Panc1 (cell line): Measurements from ENCODE around the gene TMEM37. TPM values are rescaled to one million over a fixed set of nuclear protein-coding genes. Genes with fewer than 3 reads are reported as not detected.
"Not testable (repeated sequence)": the region's sequence is repeated elsewhere in the genome, so short reads cannot be mapped to it uniquely, and the experiment has no call there.

Source experiments
- ATAC-seq: fragments of 200-7000 bp; cut with Tn5 transposase; 2 replicates; pipeline ENCODE4 v1.9.1; 2020; ENCODE audit warnings: mild to moderate bottlenecking, moderate library complexity
- BruUV-seq: library from RNA; stranded (reverse); fragments of 400-500 nt; replicated peaks from 2 replicates; lab custom pipeline; 2021; lab: Mats Ljungman, UMichigan
- CTCF ChIA-PET: fragments of 300-600 bp; sonication (Branson Sonifier 250); formaldehyde crosslinking; loops from one replicate; lab custom pipeline; 2022; ENCODE audit warnings: antibody characterized with exemption; lab: Charles Lee
- POLR2A ChIA-PET: fragments of 300-600 bp; sonication (Branson Sonifier 250); formaldehyde crosslinking; loops from one replicate; lab custom pipeline; 2022; ENCODE audit warnings: antibody characterized with exemption; lab: Charles Lee
- DNase-seq: peaks from one replicate; pipeline ENCODE4 v3.0.0-alpha.2; 2010; ENCODE audit warnings: low read depth, low spot score
- H3K27ac ChIP-seq: 2 replicates; pipeline ENCODE4 v1.5.1; 2011; ENCODE audit warnings: mild to moderate bottlenecking, low read length, inconsistent platforms
- H3K27me3 ChIP-seq: fragments of 200-500 bp; sonication (Bioruptor generic); 2 replicates; pipeline ENCODE4 v1.6.0; 2014; ENCODE audit warnings: low read length, inconsistent platforms; ENCODE audit not compliant: control insufficient read depth, insufficient read depth
- H3K36me3 ChIP-seq: fragments of 200-500 bp; sonication (Bioruptor generic); 2 replicates; pipeline ENCODE4 v1.5.1; 2014; ENCODE audit warnings: inconsistent platforms, mild to moderate bottlenecking, low read length, moderate library complexity; ENCODE audit not compliant: control insufficient read depth, insufficient read depth
- H3K4me1 ChIP-seq: 2 replicates; pipeline ENCODE4 v1.5.1; 2011; ENCODE audit warnings: inconsistent platforms, mild to moderate bottlenecking, low read length, moderate library complexity; ENCODE audit not compliant: control insufficient read depth, insufficient read depth
- H3K4me3 ChIP-seq, 2 experiments: 2 replicates each; pipeline ENCODE4 v1.5.1; 2011 to 2012; ENCODE audit warnings: low read depth in 2 of 2, low read length in 2 of 2, mild to moderate bottlenecking in 2 of 2, inconsistent platforms in 1 of 2, moderate library complexity in 1 of 2
- H3K9me3 ChIP-seq: fragments of 200-500 bp; sonication (Bioruptor generic); 2 replicates; pipeline ENCODE4 v1.5.1; 2014; ENCODE audit warnings: low read depth, mild to moderate bottlenecking, inconsistent platforms, low read length, moderate library complexity; ENCODE audit not compliant: control insufficient read depth, insufficient read depth
- CTCF ChIP-seq: fragments of 450-650 bp; IDR thresholded peaks from 2 replicates; pipeline ENCODE4 v1.5.1; 2017; ENCODE audit warnings: mild to moderate bottlenecking
- POLR2AphosphoS5 ChIP-seq: IDR thresholded peaks from 2 replicates; pipeline ENCODE4 v1.6.1; 2012; ENCODE audit warnings: mild to moderate bottlenecking, low read depth, low read length, moderate library complexity
- REST ChIP-seq, 2 experiments: IDR thresholded peaks; 2 replicates each; pipeline ENCODE4 v1.6.1; 2011 to 2012; ENCODE audit warnings: low read depth in 2 of 2, control low read depth in 1 of 2, low read length in 1 of 2, mild to moderate bottlenecking in 1 of 2, moderate library complexity in 1 of 2; ENCODE audit not compliant: insufficient read depth in 1 of 2
- SIN3A ChIP-seq: IDR thresholded peaks from 2 replicates; pipeline ENCODE4 v1.6.1; 2012; ENCODE audit warnings: low read depth, mild to moderate bottlenecking, low read length, moderate library complexity, borderline replicate concordance; ENCODE audit not compliant: insufficient read depth
- TCF7L2 ChIP-seq: IDR thresholded peaks from 2 replicates; pipeline ENCODE4 v1.6.1; 2011; ENCODE audit warnings: mild to moderate bottlenecking, low read depth, low read length, inconsistent platforms
- in situ Hi-C: cut with HindIII; loops from 2 replicates; pipeline ENCODE4 v1.10.0; 2016; ENCODE audit warnings: low sequenced_read_pairs, low pct_unique_long_range_greater_than_20kb
- intact Hi-C: fragments of 100-400 bp; cut with micrococcal nuclease; formaldehyde crosslinking; loops from one replicate; pipeline ENCODE4 v1.10.0; 2022; ENCODE audit not compliant: unreplicated experiment
- total RNA-seq: library from RNA; stranded (reverse); gene quantifications from one replicate; pipeline ENCODE4 v1.2.1, GENCODE V29; 2021; ENCODE audit not compliant: unreplicated experiment

The TMEM37 gene
- total RNA-seq, 1 experiment from 2014 or later: 0.28 TPM

- H3K27me3 ChIP-seq, CTCF ChIA-PET, H3K27ac ChIP-seq, POLR2A ChIA-PET, ATAC-seq, BruUV-seq, H3K9me3 ChIP-seq, in situ Hi-C loops, H3K4me3 ChIP-seq, DNase-seq, H3K36me3 ChIP-seq, H3K4me1 ChIP-seq, intact Hi-C loops: not testable (repeated sequence)
Measured at GRCh38 chr2:119403618-119404017, 28.0 kb upstream of the TMEM37 start.

GRCh38 chr2:119405151-119405550, 26.5 kb upstream of the TMEM37 start:
- no peak for TF ChIP-seq CTCF
- no peak for TF ChIP-seq POLR2AphosphoS5
- TF ChIP-seq SIN3A: no peak
- no peak for TF ChIP-seq TCF7L2
- no peak for TF ChIP-seq REST (IDR thresholded peaks at IDR 0.05; ENCODE audit: insufficient read depth in 1 of 2, low read depth in 2 of 2, low read length in 1 of 2)
- Histone ChIP-seq H3K4me1 (no peaks in the 10 kb centered on the region), H3K27ac (no peak overlapping the region), H3K36me3 (no peaks in the 10 kb centered on the region), H3K27me3 (no peaks in the 10 kb centered on the region), H3K4me3 (no peak overlapping the region), H3K9me3 (no peaks in the 10 kb centered on the region)
- in situ Hi-C loops: no loop called here
- ATAC-seq (no peak), DNase-seq (no peak)
- POLR2A ChIA-PET: no interaction called here
- no TSS peak for BruUV-seq
- CTCF ChIA-PET: no interaction called here
- intact Hi-C loops: no loop called here

GRCh38 chr2:119407430-119408220, 24.0 kb upstream of the TMEM37 start:
- H3K27ac ChIP-seq: no peak overlapping the region
- H3K4me3 ChIP-seq: no peak overlapping the region
- BruUV-seq: no TSS peak
- DNase-seq (peak; percentile 35), ATAC-seq (peak; percentile 88)
- ChIA-PET CTCF (interaction anchor here (0.7 to 1.1 kb wide), 2 partner anchors 8 to 24 kb away, joined by 4 to 6 read pairs; partner anchors contain the start of gene TMEM37), POLR2A (no interaction called here)
- no peaks in the 10 kb centered on the region for H3K36me3 ChIP-seq
- intact Hi-C loops (loop anchor here (1.0 to 2.0 kb wide), 2 partner anchors 69 to 253 kb away; no protein-coding TSS in a partner anchor), in situ Hi-C loops (no loop called here)
- H3K27me3 ChIP-seq: no peaks in the 10 kb centered on the region
- H3K9me3 ChIP-seq: no peaks in the 10 kb centered on the region
- H3K4me1 ChIP-seq: no peaks in the 10 kb centered on the region
- TF ChIP-seq CTCF (peak; percentile 91), TCF7L2 (no peak), POLR2AphosphoS5 (no peak)
